Liver (tissue), 3 donors: ENCODE data around the gene MAPKAPK3.

Experiments used
- CTCF ChIP-seq: fragments of 150-350 bp; IDR thresholded peaks from 2 replicates; pipeline ENCODE4 v1.5.1; 2017; ENCODE audit warnings: improper control_type of control experiment, low read depth, low read length; ENCODE audit not compliant: missing input control
- HNF4G ChIP-seq: IDR thresholded peaks from 2 replicates; pipeline ENCODE4 v1.6.1; 2016; ENCODE audit warnings: antibody characterized with exemption
- SP1 ChIP-seq: IDR thresholded peaks from 2 replicates; pipeline ENCODE4 v1.6.1; 2018; ENCODE audit warnings: antibody characterized with exemption, mild to moderate bottlenecking
- YY1 ChIP-seq: IDR thresholded peaks from 2 replicates; pipeline ENCODE4 v1.6.1; 2016; ENCODE audit warnings: antibody characterized with exemption, mild to moderate bottlenecking
- TF ChIP-seq, protein P1 (sequence below): IDR thresholded peaks from 2 replicates; pipeline ENCODE4 v1.6.1; 2016; ENCODE audit warnings: antibody characterized with exemption
- donor health status: healthy.
- donor health status: healthy.

GRCh38 chr3:50657407-50657806 is 40.5 kb downstream of the MAPKAPK3 start:
- TF ChIP-seq SP1 = no peak
- TF ChIP-seq YY1 = no peak
- no peak for TF ChIP-seq CTCF
- TF ChIP-seq, protein P1, sequence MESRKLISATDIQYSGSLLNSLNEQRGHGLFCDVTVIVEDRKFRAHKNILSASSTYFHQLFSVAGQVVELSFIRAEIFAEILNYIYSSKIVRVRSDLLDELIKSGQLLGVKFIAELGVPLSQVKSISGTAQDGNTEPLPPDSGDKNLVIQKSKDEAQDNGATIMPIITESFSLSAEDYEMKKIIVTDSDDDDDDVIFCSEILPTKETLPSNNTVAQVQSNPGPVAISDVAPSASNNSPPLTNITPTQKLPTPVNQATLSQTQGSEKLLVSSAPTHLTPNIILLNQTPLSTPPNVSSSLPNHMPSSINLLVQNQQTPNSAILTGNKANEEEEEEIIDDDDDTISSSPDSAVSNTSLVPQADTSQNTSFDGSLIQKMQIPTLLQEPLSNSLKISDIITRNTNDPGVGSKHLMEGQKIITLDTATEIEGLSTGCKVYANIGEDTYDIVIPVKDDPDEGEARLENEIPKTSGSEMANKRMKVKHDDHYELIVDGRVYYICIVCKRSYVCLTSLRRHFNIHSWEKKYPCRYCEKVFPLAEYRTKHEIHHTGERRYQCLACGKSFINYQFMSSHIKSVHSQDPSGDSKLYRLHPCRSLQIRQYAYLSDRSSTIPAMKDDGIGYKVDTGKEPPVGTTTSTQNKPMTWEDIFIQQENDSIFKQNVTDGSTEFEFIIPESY = no peak
- no peak for TF ChIP-seq HNF4G
